GM18498 (cell line): ENCODE data around the gene SPATA4.
A peak's percentile ranks its signal among the peaks of the same experiment; 100 is the strongest.
"Not testable (repeated sequence)": the region's sequence is repeated elsewhere in the genome, so short reads cannot be mapped to it uniquely, and the experiment has no call there.

Source experiments
- ATAC-seq: cut with Tn5 transposase; IDR thresholded peaks from one replicate; pipeline ENCODE4 v1.9.1; 2021; ENCODE audit warnings: mild to moderate bottlenecking, moderate library complexity; ENCODE audit not compliant: unreplicated experiment

SPATA4 gene

DNA sequence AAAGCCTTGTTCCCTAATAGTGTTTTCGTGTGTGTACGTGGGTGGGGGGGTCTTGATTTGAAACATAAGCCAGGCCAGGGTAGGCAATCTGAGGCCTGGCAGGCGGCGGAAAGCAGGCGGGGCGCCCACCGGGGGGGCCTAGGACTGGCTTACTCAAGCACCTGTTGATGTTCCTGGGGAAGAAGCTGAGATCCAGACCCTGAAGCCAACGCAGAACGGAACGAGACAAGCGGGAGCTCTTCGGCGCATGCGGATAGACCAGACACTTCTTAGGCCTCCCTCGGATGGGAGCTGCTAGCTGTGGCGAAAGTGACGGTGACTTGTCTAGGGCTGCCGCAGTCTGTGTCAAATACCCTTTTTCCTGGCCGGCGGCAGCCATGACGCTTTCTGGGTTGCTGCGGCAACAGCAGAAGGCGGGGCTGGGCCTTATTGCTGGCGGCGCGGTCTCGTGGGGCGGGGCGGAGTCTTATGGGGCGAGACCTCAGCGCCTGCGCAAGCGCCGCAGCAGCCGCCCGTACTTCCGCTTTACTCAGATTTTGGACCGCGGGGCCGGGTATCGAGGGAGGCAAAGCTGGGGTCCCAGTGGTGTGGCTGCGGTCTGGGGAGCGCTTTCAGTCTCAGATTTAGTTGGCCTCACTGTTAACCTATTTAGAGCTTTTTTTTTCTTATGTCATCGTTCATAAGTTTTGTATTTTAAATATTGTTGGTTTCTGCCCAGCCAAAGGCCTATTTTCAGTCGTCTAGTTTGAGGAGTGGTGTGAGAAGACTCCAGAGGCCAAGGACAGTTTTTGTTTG is at the start of gene SPATA4:
TSS of gene SPATA4 (minus strand) at position 402 of the 795 bp plus-strand sequence. CDS start at position 379, 23 bp downstream.
- peak; percentile 98 for ATAC-seq

DNA sequence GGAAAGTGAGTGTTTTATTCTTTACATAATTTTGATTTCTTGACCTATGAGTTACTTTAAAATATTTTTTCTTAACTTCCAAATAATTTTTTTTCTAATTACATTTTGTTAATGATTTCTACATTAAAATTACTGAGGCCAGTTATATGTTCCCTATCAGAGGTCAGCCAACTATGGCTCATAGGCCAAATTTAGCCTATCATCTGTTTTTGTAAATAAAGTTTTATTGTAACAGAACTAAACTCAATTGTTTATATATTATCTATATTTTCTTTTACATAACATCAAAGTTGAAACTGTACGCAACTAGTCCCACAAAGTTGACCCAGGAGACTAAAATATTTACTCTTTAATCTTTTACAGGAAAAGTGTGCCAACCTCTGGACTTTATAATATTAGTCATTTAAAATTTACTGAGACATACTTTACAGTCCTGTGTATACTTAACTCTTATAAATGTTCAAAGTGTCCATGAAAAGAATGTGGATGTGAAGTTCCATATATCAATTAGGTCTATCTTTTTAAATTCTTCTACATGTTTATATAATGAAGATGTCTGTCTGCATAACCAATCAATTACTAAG is 47.5 kb upstream of the SPATA4 start:
- ATAC-seq = no peak

DNA sequence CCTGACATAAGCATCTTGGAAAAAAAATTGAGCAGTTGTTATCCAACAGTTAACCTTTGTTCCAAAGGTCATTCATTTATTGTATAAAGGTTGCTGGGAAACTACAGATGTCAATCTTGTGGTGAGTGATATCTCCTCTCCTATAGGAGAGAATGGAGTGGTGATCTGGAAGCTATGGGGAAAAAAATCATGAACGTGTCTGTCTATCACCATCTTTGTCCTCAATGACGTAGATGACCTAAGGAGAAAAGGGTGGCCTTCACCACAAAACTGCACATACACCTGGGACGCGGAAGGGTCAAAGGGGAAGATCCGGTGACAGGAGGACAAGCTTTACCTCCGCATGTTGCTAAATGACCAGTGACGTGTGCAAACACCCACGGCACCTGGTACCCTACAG is 46.3 kb upstream of the SPATA4 start:
- no peak for ATAC-seq

DNA sequence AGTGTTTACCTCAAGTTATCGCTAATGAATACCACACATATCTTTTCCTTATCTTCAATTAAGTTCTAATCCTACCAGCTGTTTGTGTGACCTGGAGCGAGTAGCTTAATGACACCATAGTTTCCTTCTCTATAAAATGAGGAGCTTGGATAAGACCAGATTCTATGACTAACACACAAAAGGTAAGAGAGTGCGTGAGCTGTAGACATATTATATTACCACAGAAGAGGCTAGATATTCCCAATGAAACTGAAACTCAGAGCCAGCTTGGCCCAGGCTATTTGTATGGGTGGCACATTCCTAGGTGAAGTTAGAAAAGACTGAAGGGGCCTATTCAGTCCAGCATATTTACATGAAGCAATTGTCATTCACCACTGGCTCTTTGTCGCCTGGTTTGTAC is 43.4 kb upstream of the SPATA4 start:
- no peak for ATAC-seq

DNA sequence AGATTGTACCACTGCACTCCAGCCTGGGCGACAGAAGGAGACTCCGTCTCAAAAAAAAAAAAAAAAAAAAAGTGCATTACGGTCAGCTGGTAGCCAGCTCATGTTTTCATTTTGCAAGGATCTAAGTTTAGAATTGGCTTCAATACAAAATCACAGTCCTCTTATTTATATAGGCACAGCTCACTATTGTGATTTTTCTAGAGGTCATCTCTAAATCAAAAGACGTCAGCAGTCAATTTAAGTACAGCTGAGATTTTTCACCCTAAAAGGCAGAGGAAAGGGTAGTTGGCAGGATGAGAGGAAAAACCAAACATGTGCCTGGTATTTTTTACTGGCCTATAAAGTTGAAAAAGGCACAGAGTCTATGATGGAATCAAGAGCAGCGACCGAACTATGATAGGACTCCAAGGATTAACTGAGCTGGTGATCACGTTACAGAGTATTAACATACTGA is 42.8 kb upstream of the SPATA4 start:
- no peak for ATAC-seq

DNA sequence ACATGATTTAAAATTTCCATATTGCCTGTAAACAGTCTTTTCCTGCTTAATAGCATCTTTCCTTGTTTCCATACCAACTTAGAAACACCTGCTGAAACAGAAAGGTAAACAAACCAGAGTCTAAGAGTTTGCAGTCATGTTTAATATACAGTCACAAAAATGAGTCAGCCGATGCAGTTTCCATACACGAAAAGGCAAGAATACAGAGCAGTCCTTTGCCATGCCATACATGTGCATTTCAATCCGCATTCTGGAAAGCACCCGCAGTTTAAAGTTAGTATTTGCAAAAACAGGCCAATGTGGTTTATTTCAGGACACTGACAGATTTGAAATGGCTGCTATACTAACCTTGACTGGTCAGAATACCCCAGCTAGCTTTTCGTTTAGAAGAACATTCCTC is 41.6 kb upstream of the SPATA4 start:
- no peak for ATAC-seq

DNA sequence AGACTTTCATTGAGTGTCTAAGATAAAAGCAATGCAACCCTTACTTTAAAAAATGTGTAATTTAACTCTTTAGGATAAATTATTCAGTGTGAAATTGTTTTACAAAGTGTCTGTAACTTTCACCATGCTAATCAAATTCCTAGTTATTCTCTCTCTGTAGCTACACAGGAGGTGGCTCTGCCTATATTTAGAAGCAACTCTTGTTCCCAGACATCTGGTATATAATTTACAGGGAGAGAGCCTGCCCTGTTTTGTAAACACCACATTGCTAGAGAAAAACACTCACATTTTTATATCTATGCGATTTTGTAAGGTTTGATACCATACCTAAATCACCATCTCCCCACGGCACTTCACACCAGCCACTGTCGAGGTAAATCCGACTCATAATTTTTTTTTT is 35.5 kb upstream of the SPATA4 start:
- ATAC-seq = no peak

DNA sequence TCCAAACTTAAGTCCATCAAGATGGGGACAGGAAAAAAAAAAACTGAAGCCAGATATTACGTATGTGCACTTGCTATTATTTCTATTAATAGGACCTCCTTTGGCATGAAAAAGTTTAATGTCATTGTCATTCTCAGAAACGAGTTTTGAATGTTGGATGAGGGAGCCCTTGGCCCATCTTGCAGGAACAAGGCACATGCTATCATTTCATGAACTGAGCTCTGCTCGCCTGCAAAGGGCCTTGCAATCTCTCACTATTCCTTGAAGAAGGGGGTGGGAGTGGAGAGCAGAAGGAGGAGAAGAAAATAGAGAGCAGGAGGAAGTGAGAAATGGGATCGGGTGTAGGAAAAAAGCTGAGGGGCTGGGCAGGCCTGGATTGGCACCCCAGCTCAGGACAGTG is 34.3 kb upstream of the SPATA4 start:
- no peak for ATAC-seq

DNA sequence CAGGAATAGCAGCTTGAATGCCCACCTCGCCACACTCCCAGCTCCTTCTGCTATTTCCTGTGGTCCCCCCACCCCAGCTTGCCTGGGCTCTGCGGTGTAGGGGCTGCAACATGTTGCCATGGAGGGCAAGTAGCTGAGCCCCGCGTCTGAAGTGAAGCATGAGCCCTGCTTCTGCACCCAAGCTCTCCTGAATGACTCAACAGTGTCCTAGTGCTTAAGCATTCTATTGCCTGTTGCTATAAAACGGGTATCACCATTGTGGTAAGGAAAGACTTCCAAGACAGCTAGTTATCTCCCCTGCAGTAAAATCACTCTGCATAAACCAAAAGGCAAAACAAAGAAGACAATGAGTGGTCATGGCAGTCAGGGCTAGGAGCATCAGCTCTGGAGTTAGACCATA is 31.4 kb upstream of the SPATA4 start:
- no peak for ATAC-seq

DNA sequence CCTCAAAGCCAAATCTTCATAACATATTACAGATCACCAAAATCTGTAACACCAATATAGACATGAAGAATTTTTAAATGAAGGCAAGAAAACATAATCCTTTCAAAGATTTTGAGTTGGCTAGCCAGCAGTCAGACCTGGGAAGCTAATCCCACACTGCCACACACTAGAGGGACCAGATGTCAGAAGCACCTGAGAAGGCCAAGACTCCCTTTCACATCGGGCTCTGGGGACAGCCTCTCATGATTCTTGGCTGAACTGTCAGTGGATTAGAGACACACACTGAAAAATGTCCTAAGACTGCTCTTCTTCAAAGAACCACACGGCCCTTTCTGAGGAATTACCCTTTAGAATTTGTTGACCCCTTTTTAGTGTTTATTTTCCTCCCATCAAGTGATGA is 28.2 kb upstream of the SPATA4 start:
- ATAC-seq = no peak

DNA sequence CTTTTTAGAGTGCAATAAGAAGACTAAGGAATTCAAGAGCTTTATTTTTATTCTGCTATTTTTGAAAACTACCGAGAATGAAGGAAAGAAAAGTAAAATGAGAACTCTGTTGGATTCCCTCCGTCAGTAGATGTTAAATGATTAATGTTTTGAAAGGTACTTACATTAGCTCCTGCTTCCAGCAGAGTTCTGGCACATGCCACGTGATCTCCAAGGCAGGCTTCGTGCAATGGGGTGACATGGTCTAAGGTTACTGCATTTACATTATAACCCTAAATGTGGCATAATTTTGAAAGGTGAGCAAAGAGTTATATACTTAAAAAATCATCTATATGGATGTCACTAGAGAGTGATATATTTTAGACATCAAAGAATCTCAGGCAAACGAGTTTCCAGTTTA is 26.8 kb upstream of the SPATA4 start:
- ATAC-seq = no peak

DNA sequence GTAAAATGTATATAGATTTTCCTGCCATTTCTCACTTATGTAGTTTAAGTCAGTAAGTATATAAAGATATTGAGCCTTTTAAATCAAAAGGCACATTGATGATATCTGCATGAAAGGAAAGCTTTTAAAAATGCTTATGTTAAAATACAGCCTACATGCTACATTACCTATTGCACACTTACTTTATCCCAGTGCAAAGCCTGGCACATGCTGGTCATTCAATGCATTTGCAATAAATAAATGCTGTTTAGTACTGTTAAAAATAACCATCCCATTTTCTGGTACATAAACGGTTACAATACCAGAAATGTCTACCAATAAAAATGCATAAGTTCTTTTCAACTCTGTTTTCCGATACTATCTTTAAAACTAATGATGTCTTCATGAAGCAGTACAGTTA is 22.1 kb upstream of the SPATA4 start:
- no peak for ATAC-seq

DNA sequence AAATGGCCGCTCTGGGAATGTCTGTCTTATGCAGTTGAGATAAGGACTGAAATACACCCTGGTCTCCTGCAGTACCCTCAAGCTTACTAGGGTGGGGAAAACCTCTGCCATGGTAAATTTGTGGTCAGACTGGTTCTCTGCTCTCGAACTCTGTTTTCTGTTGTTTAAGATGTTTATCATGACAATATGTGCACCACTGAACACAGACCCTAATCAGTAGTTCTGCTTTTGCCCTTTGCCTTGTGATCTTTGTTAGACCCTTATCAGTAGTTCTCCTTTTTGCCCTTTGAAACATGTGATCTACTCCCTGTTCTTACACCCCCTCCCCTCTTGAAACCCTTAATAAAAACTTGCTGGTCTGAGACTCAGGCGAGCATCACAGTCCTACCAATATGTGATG is 17.0 kb upstream of the SPATA4 start:
- not testable (repeated sequence) for ATAC-seq

DNA sequence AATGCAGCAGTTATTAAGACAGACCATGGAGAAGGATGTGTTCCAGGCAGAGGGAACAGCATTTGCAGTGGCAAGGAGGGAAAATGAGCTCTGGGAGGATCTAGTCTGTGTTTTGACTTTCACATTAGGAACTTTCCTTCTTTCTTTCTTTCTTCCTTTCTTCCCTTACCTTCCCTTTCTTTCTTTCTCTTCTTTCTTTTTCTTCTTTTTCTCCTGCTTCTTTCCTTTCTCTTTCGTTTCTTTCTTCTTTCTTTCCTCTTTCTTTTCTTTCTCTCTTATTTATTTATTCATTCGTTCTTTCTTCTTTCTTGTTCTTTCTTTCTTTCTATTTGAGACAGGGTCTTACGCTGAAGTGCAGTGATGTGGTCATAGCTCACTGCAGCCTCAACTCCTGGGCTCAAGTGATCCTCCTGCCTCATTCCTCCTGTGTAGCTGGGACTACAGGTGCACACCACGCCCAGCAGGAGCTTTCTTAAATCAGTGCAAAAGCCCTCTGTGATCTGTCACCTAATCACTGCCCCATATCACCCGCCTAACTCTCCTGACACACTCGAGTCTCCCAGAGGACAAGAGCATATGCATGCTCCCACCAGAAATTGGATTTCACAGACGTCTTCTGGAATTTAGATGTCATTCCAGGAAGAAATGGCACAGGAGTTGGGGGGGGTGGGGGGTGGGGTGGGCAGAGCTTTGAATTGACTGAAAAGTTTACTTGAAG is 15.4 kb upstream of the SPATA4 start:
- ATAC-seq = no peak

DNA sequence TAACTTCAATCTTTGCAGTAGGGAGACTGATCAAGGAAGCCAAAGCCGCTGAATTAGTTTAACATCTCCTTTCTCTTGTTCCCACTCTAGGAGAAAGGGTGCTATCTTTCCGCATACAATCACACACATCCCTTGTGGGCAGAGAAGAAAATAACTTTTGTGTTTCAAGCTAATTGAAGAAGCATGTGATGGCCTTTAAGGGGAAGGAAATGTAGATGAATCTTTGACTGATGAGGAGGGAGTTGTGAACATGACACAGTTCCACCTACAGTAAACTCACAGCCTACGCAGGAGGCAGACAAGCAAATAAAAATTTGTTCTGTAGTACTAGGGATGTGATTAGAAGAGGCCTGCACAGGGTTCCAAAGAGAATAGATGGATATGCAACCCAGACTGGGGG is 14.7 kb upstream of the SPATA4 start:
- ATAC-seq = no peak

DNA sequence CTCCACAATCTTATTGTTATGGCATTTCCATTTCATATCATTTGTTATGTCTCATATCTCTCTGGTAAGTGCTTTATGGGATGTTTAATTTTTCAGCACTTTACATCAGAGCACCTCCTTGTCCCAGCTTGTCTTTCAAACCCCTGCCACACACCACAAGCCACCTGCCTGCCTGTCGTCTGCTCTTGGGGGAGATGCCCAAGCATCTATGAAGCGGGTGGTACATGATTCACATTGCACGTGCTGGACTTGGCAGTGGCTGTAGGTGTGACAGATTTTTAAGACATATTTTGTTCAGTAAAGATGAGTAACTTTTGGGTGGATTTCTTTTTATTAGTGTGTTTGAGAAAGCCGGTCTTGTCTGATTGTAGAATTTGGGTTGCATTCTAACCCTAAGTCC is 14.2 kb upstream of the SPATA4 start:
- no peak for ATAC-seq

DNA sequence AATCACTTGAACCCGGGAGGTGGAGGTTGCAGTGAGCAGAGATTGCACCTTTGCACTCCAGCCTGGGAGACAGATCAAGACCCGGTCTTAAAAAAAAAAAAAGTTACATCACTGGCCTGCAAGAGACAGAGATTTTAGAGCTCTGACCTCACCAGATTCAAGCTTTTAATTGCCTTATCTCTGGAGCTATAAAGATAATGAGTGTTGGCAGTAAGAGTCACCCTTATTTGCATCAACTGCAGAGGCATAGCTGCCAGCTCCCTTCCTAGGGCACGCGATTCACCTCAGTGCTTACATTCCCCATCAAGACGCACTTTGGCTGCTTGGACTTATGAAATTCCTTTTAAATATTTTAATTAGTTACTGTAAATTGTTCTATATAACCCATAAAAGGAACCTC is 12.5 kb upstream of the SPATA4 start:
- ATAC-seq = no peak

DNA sequence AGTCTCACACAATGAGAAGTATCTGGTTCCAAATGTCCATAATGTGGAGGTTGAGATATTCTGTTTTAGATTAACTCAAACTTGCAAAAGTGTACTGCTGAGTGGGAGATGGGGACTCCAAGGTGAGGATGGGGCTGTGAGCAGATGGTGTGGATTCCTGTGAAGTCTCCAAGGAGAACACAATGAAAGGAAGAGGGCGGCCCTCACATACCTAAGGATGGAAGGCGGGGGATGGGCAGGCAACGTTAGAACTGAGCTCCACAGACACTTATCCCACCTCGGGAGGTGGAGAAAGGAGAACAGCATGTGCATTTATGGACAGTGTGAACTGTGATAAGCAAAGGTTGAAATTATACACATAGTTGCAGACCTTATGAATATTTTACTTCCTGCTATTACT is 9.9 kb upstream of the SPATA4 start:
- no peak for ATAC-seq

DNA sequence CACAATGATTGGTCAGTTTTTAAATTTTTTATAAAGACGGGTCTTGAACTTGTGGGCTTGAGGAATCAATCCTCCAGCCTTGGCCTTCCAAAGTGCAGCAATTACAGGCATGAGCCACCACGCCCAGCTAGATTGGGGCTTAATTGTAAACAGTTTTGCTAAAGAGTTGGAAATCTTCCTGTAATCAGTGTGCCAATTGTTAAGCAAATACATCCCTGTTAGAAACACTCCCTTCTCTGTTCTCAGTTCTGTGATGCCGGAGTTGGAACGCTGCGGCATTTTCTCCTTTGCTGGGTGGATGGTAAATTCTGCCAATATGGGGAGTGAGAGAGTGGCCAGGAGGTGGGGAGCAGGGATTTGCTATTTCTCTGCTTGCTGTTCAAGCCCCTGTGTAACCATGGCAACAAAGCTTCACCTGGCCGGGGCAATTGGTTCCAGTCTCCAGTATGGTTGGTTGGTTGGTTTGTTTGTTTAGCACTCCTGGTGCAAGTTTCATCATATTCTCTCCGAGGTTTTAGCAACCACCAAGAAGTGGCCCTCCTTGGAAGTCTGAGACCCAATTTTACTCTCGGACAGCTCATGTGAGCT is 3.0 kb upstream of the SPATA4 start:
- no peak for ATAC-seq

DNA sequence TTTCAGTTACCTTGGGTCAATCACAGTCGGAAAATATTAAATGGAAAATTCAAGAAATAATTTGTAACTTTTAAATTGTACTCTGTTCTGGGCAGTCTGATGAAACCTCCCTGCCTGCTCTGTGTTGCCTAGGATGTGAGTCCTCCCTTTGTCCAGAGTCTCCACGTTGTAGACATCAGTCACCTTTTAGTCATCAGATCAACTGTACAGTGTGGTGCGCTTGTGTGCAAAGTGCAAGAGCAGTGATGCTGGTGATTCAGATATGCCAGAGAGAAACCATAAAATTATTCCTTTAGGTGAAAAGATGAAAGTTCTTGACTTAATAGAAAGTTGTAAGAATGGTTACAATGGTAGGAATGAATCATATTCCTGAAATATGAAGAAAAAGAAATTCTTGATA is 1.4 kb downstream of the SPATA4 start:
- ATAC-seq = no peak

DNA sequence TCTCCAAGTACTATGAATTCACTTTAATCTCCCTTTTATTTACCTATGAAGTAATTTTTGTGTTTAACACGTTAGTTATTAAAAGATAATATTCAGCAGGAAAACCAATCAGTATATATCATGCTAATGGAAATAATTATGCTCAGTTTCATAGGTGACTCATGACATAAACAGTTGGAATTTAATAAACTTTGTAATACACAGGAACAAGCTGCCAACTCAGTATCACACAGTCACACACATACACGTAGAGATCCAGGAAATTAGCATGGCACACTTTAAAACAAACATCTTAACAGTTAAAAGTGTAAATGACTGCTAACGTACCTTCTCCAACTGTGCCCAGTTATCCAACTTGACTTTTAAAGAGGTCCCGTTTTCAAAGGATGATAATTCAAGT is 2.3 kb downstream of the SPATA4 start:
- ATAC-seq = no peak

DNA sequence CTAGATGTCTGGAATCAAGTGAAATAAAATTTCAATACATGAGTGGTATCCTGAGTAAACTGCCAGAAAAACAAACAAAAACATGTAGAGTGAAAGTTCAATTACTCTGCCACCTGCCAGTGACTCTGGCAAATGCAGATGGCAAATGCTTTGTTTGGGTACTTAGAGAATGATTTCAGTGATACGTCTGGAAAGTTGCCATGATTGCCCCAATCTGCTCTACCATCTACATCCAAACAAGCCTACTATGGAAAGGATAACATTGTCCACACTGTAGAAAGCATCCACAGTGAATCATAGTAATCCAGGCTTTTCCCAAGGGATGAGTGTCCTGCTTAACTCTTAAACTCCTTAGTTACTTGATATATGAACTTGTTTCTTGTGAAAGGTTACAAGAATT is 3.4 kb downstream of the SPATA4 start:
- ATAC-seq = no peak
